Loucy (cell line): ENCODE results near the gene RLN2.
A peak's percentile ranks its signal among the peaks of the same experiment; 100 is the strongest.
"Not testable (repeated sequence)": the region's sequence is repeated elsewhere in the genome, so short reads cannot be mapped to it uniquely, and the experiment has no call there.

ENCODE experiments used
- H2AFZ ChIP-seq: fragments of 200-600 bp; sonication (generic); 2 replicates; pipeline ENCODE4 v1.6.0; 2016; ENCODE audit warnings: antibody characterized with exemption, mild to moderate bottlenecking, low read length, moderate library complexity
- H3F3A ChIP-seq: fragments of 200-600 bp; 2 replicates; pipeline ENCODE4 v1.6.0; 2016; ENCODE audit warnings: antibody characterized with exemption, low read depth, mild to moderate bottlenecking
- H3K27me3 ChIP-seq: fragments of 200-600 bp; sonication (generic); 2 replicates; pipeline ENCODE4 v1.6.1; 2014; ENCODE audit warnings: low read length, mild to moderate bottlenecking; ENCODE audit not compliant: insufficient read depth, poor library complexity, severe bottlenecking
- H3K36me3 ChIP-seq: fragments of 200-600 bp; sonication (generic); 2 replicates; pipeline ENCODE4 v1.6.1; 2016; ENCODE audit warnings: low read length; ENCODE audit not compliant: insufficient read depth
- H3K4me1 ChIP-seq: fragments of 200-600 bp; sonication (generic); 2 replicates; pipeline ENCODE4 v1.5.1; 2014; ENCODE audit warnings: low read length, mild to moderate bottlenecking; ENCODE audit not compliant: insufficient read depth, poor library complexity, severe bottlenecking
- H3K4me2 ChIP-seq: fragments of 200-600 bp; sonication (generic); 2 replicates; pipeline ENCODE4 v1.6.0; 2014; ENCODE audit warnings: antibody characterized with exemption, low read length, low read depth, mild to moderate bottlenecking; ENCODE audit not compliant: poor library complexity, severe bottlenecking
- H3K4me3 ChIP-seq: fragments of 200-600 bp; sonication (generic); 2 replicates; pipeline ENCODE4 v1.5.1; 2014; ENCODE audit warnings: low read length, mild to moderate bottlenecking, mixed read lengths; ENCODE audit not compliant: poor library complexity, severe bottlenecking
- H3K79me2 ChIP-seq: fragments of 200-600 bp; sonication (generic); 2 replicates; pipeline ENCODE4 v1.6.1; 2014; ENCODE audit warnings: low read length; ENCODE audit not compliant: insufficient read depth
- H3K9ac ChIP-seq: fragments of 200-600 bp; sonication (generic); 2 replicates; pipeline ENCODE4 v1.6.0; 2014; ENCODE audit warnings: mild to moderate bottlenecking, low read depth, low read length, moderate library complexity; ENCODE audit not compliant: poor library complexity, severe bottlenecking
- H3K9me2 ChIP-seq: fragments of 200-600 bp; sonication (generic); replicated peaks from 2 replicates; pipeline ENCODE4 v1.6.1; 2016; ENCODE audit warnings: low read depth, low read length, mixed read lengths
- H3K9me3 ChIP-seq: fragments of 200-600 bp; sonication (generic); 2 replicates; pipeline ENCODE4 v1.6.1; 2014; ENCODE audit warnings: mild to moderate bottlenecking, antibody characterized with exemption, low read length, low read depth; ENCODE audit not compliant: insufficient read depth
- H4K20me1 ChIP-seq: fragments of 200-600 bp; sonication (generic); 2 replicates; pipeline ENCODE4 v1.6.0; 2014; ENCODE audit warnings: antibody characterized with exemption, low read length, mild to moderate bottlenecking; ENCODE audit not compliant: insufficient read depth, poor library complexity, severe bottlenecking
- EZH2phosphoT487 ChIP-seq: fragments of 200-600 bp; IDR thresholded peaks from 2 replicates; pipeline ENCODE4 v1.6.1; 2018; ENCODE audit warnings: antibody characterized with exemption, mild to moderate bottlenecking, moderate library complexity, borderline replicate concordance
- TF ChIP-seq, protein P1 (sequence below): fragments of 200-600 bp; sonication (generic); conservative IDR thresholded peaks from 2 replicates; pipeline ENCODE4 v1.5.1; 2014; ENCODE audit warnings: mild to moderate bottlenecking, antibody characterized with exemption, low read length

RLN2 gene

GRCh38 chr9:5321058-5321457 lies 16.5 kb upstream of the RLN2 start:
- Histone ChIP-seq H3K36me3 (no peaks in the 10 kb centered on the region), H3K9me2 (no peaks in the 10 kb centered on the region), H3K4me1 (peaks cover under 1% of the 10 kb centered on the region), H4K20me1 (no peaks in the 10 kb centered on the region), H3K9ac (no peak overlapping the region), H3K4me3 (no peak overlapping the region), H3F3A (no peaks in the 10 kb centered on the region), H3K27me3 (no peaks in the 10 kb centered on the region), H3K9me3 (peaks cover 4% of the 10 kb centered on the region; the same call in 1 of the 2 replicates), H3K79me2 (no peaks in the 10 kb centered on the region), H3K4me2 (no peak overlapping the region), H2AFZ (no peak overlapping the region)
- TF ChIP-seq EZH2phosphoT487: no peak
- TF ChIP-seq, protein P1, sequence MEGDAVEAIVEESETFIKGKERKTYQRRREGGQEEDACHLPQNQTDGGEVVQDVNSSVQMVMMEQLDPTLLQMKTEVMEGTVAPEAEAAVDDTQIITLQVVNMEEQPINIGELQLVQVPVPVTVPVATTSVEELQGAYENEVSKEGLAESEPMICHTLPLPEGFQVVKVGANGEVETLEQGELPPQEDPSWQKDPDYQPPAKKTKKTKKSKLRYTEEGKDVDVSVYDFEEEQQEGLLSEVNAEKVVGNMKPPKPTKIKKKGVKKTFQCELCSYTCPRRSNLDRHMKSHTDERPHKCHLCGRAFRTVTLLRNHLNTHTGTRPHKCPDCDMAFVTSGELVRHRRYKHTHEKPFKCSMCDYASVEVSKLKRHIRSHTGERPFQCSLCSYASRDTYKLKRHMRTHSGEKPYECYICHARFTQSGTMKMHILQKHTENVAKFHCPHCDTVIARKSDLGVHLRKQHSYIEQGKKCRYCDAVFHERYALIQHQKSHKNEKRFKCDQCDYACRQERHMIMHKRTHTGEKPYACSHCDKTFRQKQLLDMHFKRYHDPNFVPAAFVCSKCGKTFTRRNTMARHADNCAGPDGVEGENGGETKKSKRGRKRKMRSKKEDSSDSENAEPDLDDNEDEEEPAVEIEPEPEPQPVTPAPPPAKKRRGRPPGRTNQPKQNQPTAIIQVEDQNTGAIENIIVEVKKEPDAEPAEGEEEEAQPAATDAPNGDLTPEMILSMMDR: peak; percentile 39

DNA sequence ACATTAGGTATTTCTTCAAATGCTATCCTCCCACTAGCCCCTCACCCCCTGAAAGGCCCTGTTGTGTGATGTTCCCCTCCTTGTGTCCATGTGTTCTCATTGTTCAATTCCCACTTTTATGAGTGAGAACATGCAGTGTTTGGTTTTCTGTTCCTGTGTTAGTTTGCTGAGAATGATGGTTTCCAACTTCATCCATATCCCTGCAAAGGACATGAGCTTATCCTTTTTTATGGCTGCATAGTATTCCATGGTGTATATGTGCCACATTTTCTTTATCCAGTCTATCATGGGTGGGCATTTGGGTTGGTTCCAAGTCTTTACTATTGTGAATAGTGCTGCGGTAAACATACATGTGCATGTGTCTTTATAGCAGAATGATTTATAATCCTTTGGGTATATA lies 11.9 kb upstream of the RLN2 start:
- not testable (repeated sequence) for H2AFZ ChIP-seq, H3K4me1 ChIP-seq, H4K20me1 ChIP-seq, H3K27me3 ChIP-seq, H3K79me2 ChIP-seq, H3K36me3 ChIP-seq, H3K4me3 ChIP-seq, H3F3A ChIP-seq, H3K9ac ChIP-seq, H3K9me2 ChIP-seq, H3K4me2 ChIP-seq
- peaks cover 18% of the 10 kb centered on the region for H3K9me3 ChIP-seq

GRCh38 chr9:5315187-5315923 lies 10.8 kb upstream of the RLN2 start:
- H3K4me3 ChIP-seq: no peak overlapping the region
- H4K20me1 ChIP-seq: no peaks in the 10 kb centered on the region
- no peak overlapping the region for H3K4me2 ChIP-seq
- H3K9me3 ChIP-seq: peaks cover 18% of the 10 kb centered on the region
- H2AFZ ChIP-seq: no peak overlapping the region
- no peaks in the 10 kb centered on the region for H3K79me2 ChIP-seq
- H3K4me1 ChIP-seq: no peaks in the 10 kb centered on the region
- H3K36me3 ChIP-seq: no peaks in the 10 kb centered on the region
- no peaks in the 10 kb centered on the region for H3K27me3 ChIP-seq
- H3K9ac ChIP-seq: no peak overlapping the region
- H3F3A ChIP-seq: no peaks in the 10 kb centered on the region
- H3K9me2 ChIP-seq: no peaks in the 10 kb centered on the region
- no peak for TF ChIP-seq EZH2phosphoT487
- TF ChIP-seq, protein P1: no peak

GRCh38 chr9:5310851-5311250 lies 6.3 kb upstream of the RLN2 start:
- TF ChIP-seq EZH2phosphoT487: no peak
- TF ChIP-seq, protein P1: no peak
- Histone ChIP-seq H3F3A (no peaks in the 10 kb centered on the region), H4K20me1 (no peaks in the 10 kb centered on the region), H3K9me3 (peaks cover 13% of the 10 kb centered on the region), H3K79me2 (no peaks in the 10 kb centered on the region), H3K36me3 (no peaks in the 10 kb centered on the region), H3K4me3 (no peak overlapping the region), H3K4me1 (peaks cover 21% of the 10 kb centered on the region), H2AFZ (no peak overlapping the region), H3K4me2 (no peak overlapping the region), H3K9ac (no peak overlapping the region), H3K9me2 (no peaks in the 10 kb centered on the region), H3K27me3 (no peaks in the 10 kb centered on the region)
